Muscle layer of colon (tissue), 2 donors: ENCODE results near the gene CHRDL1.

Source experiments
- H3K27ac ChIP-seq: one replicate; pipeline ENCODE4 v1.7.0; 2013; ENCODE audit warnings: low read depth, mild to moderate bottlenecking, low read length, moderate library complexity
- H3K27me3 ChIP-seq, 2 donors: one replicate each; pipeline ENCODE4 v1.7.0; 2013; ENCODE audit warnings: low read length in 2 of 2, mild to moderate bottlenecking in 2 of 2; ENCODE audit not compliant: insufficient read depth in 2 of 2, control insufficient read depth in 1 of 2
- H3K36me3 ChIP-seq: one replicate; pipeline ENCODE4 v1.7.0; 2013; ENCODE audit warnings: mild to moderate bottlenecking, low read length; ENCODE audit not compliant: insufficient read depth
- H3K4me1 ChIP-seq: one replicate; pipeline ENCODE4 v1.7.0; 2013; ENCODE audit warnings: mild to moderate bottlenecking, low read length; ENCODE audit not compliant: insufficient read depth
- H3K4me3 ChIP-seq, 2 donors: one replicate each; pipeline ENCODE4 v1.7.0; 2013; ENCODE audit warnings: low read length in 2 of 2, low read depth in 1 of 2, mild to moderate bottlenecking in 1 of 2, moderate library complexity in 1 of 2
- H3K9ac ChIP-seq: one replicate; pipeline ENCODE4 v1.7.0; 2013; ENCODE audit warnings: low read length
- H3K9me3 ChIP-seq: one replicate; pipeline ENCODE4 v1.7.0; 2013; ENCODE audit warnings: mild to moderate bottlenecking, low read length
- donor health status: abdominal sarcoma.
- donor health status: Adenocarcinoma of cecum.

Gene CHRDL1

DNA sequence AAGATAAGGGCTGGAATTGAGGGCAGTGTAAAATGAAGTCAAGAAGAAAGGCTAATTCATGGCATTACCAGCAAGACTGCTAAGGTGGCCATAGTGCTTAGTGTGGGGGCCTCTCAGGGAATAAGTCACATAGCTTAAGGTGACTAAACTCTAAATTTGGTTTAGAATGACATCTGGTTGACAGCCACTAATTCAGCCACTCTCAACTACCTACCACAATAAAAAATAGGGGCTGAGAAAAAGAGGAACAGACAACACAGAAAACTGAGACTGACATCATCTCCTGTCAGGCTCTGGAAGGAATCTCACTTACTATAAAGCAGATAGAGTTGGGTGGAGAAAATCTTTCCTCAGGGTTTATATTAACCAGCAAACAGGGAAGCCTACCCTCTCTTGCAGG is 96.9 kb downstream of the CHRDL1 start:
- Histone ChIP-seq H3K9me3 (no peaks in the 10 kb centered on the region), H3K27ac (no peak overlapping the region), H3K4me3 (no peak overlapping the region), H3K9ac (no peak overlapping the region), H3K36me3 (no peaks in the 10 kb centered on the region), H3K4me1 (peaks cover 4% of the 10 kb centered on the region), H3K27me3 (no peaks in the 10 kb centered on the region)

- Histone ChIP-seq H3K4me1 (peaks cover 5% of the 10 kb centered on the region), H3K36me3 (peaks cover 6% of the 10 kb centered on the region), H3K9ac (no peak overlapping the region), H3K27ac (no peak overlapping the region), H3K27me3 (no peaks in the 10 kb centered on the region), H3K9me3 (no peaks in the 10 kb centered on the region), H3K4me3 (no peak overlapping the region)
Observed at GRCh38 chrX:110692866-110693265, 102.8 kb downstream of the CHRDL1 start.

DNA sequence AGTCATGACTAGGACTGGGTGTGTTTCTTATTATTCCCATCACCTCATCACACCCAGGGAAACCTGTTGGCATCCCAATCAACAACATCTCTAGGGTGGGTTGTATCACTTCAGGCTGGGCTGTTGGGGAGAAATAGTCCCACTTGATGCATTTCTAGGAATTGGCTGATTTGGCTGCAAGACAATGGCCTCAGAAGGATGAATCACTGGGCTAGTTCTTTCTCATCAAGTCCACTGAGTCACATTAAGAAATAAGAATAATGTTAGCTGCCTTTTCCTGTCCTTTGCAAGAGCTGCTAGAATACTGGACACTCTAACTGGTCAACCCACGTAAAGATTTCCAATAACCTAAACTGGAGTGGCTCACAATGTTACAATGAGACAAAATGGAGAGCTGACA is 104.2 kb downstream of the CHRDL1 start:
- Histone ChIP-seq H3K4me1 (peaks cover 5% of the 10 kb centered on the region), H3K9me3 (no peaks in the 10 kb centered on the region), H3K9ac (no peak overlapping the region), H3K27ac (no peak overlapping the region), H3K4me3 (no peak overlapping the region), H3K36me3 (peaks cover 6% of the 10 kb centered on the region), H3K27me3 (no peaks in the 10 kb centered on the region)

DNA sequence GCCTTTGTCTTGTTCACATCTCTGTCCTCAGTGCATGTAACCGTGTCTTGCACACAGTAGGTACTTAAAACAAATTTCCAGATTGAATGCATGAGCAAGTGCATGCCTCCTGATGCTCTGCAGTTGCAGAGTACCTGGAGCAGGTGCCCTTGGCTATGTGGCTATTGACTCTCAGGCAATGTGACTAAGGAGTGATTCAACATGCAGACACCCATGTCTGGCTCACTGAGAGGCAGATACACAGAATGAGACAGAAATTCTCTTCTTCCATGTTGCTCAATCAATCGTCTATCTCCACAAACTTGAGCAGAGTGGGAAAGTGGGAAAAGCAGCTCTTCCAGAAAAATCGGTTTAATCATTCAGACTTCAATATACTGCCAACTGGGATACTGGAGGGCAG is 111.0 kb downstream of the CHRDL1 start:
- H3K9me3 ChIP-seq, result no peaks in the 10 kb centered on the region
- no peaks in the 10 kb centered on the region for H3K4me1 ChIP-seq
- H3K4me3 ChIP-seq, result no peak overlapping the region
- H3K36me3 ChIP-seq, result no peaks in the 10 kb centered on the region
- H3K27ac ChIP-seq, result no peak overlapping the region
- H3K27me3 ChIP-seq, result no peaks in the 10 kb centered on the region
- no peak overlapping the region for H3K9ac ChIP-seq

DNA sequence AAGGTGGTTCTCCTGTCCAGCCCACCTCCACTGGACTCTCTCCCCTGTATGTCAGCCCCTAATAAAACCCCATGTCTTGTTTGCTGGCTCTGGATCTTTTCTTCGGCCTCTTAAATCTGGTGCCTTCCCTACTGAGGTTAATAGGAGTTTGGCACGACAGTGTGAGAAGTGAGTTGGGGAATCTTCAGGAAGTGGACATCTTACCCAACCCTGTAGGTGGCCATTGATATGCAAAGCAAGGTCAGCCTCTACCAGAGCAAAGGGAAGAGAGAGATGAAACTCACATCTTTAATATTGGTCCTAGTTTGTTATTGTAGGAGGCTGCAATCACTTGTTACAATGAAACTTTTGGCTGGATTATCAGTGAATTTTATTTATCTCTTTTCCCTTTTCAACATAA is 111.7 kb downstream of the CHRDL1 start:
- no peaks in the 10 kb centered on the region for H3K27me3 ChIP-seq
- no peak overlapping the region for H3K27ac ChIP-seq
- H3K36me3 ChIP-seq, result no peaks in the 10 kb centered on the region

GRCh38 chrX:110678591-110678990 is 117.0 kb downstream of the CHRDL1 start:
- no peaks in the 10 kb centered on the region for H3K4me1 ChIP-seq
- H3K36me3 ChIP-seq, result no peaks in the 10 kb centered on the region
- H3K4me3 ChIP-seq, result no peak overlapping the region
- H3K9me3 ChIP-seq, result no peaks in the 10 kb centered on the region
- H3K27ac ChIP-seq, result no peak overlapping the region
- no peak overlapping the region for H3K9ac ChIP-seq
- no peaks in the 10 kb centered on the region for H3K27me3 ChIP-seq

More for the DNA sequence above, 111.7 kb downstream of the CHRDL1 start:
- Histone ChIP-seq H3K9me3 (no peaks in the 10 kb centered on the region), H3K4me3 (no peak overlapping the region), H3K4me1 (no peaks in the 10 kb centered on the region), H3K9ac (no peak overlapping the region)

GRCh38 chrX:110675886-110676285 is 119.7 kb downstream of the CHRDL1 start:
- H3K36me3 ChIP-seq, result no peaks in the 10 kb centered on the region
- H3K9ac ChIP-seq, result no peak overlapping the region
- no peaks in the 10 kb centered on the region for H3K27me3 ChIP-seq
- no peak overlapping the region for H3K4me3 ChIP-seq
- H3K9me3 ChIP-seq, result no peaks in the 10 kb centered on the region
- no peak overlapping the region for H3K27ac ChIP-seq
- H3K4me1 ChIP-seq, result no peaks in the 10 kb centered on the region

DNA sequence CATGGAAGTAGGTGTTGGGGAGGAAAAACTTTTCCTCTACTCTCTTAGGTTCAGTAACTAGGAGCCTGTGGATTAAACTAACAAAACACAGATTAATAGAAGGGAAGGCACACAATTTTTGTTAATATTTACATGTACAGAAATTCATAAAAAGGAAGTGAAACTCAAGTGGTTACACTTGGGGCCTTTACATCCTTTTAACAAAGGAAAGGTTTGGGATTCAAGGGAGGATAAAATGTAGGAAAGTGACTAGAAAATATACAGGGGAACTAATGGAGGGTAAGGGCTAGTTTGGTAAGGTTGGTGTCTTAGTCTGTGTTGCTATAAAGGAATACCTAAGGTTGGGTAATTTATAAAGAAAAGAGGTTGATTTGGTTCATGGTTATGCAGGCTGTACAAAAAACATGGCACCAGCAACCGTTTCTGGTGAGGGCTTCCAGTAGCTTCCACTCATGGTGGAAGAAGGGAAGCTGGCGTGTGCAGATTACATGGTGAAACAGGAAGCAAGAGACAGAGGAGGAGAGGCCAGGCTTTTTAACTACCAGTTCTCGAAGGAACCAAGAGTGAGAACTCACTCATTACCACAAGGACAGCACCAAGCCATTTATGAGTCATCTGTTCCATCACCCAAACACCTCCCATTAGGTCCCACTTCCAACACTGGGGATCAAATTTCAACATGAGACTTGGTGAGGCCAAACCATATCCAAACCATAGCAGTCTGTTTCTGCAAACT is 124.4 kb downstream of the CHRDL1 start:
- no peak overlapping the region for H3K27ac ChIP-seq
- H3K27me3 ChIP-seq, result no peaks in the 10 kb centered on the region
- no peaks in the 10 kb centered on the region for H3K4me1 ChIP-seq
- no peak overlapping the region for H3K9ac ChIP-seq
- no peaks in the 10 kb centered on the region for H3K36me3 ChIP-seq
- H3K9me3 ChIP-seq, result no peaks in the 10 kb centered on the region
- no peak overlapping the region for H3K4me3 ChIP-seq

DNA sequence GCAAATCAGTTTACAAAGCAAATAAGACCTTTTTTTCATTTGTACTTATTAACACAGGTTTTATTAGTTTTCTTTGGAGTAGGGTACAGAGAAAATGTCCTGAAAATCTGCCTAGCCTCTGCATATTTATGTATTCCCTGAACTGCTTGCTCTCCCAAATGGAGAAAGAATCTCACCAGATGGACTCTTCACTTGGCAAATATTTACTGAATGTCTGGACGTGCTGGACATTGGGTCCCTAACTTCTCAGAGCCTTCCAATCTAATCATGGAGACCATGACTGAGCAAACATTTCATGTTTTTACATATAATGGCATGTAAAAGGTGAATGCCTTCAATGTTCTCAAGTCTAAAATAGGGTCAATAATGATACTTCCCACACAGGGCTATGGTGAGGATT is 126.0 kb downstream of the CHRDL1 start:
- H3K9me3 ChIP-seq, result no peaks in the 10 kb centered on the region
- no peak overlapping the region for H3K9ac ChIP-seq
- no peaks in the 10 kb centered on the region for H3K27me3 ChIP-seq

GRCh38 chrX:110667706-110668105 is 127.9 kb downstream of the CHRDL1 start:
- no peaks in the 10 kb centered on the region for H3K36me3 ChIP-seq
- H3K9ac ChIP-seq, result no peak overlapping the region
- no peaks in the 10 kb centered on the region for H3K9me3 ChIP-seq
- no peak overlapping the region for H3K27ac ChIP-seq
- no peaks in the 10 kb centered on the region for H3K27me3 ChIP-seq
- H3K4me1 ChIP-seq, result no peaks in the 10 kb centered on the region
- H3K4me3 ChIP-seq, result no peak overlapping the region

More for the DNA sequence above, 126.0 kb downstream of the CHRDL1 start:
- no peaks in the 10 kb centered on the region for H3K36me3 ChIP-seq
- H3K4me3 ChIP-seq, result no peak overlapping the region
- no peak overlapping the region for H3K27ac ChIP-seq
- H3K4me1 ChIP-seq, result no peaks in the 10 kb centered on the region

GRCh38 chrX:110665223-110666002 is 130.2 kb downstream of the CHRDL1 start:
- no peaks in the 10 kb centered on the region for H3K36me3 ChIP-seq
- H3K9me3 ChIP-seq, result no peaks in the 10 kb centered on the region
- H3K4me1 ChIP-seq, result no peaks in the 10 kb centered on the region
- H3K27ac ChIP-seq, result no peak overlapping the region
- H3K4me3 ChIP-seq, result no peak overlapping the region
- no peaks in the 10 kb centered on the region for H3K27me3 ChIP-seq
- no peak overlapping the region for H3K9ac ChIP-seq
